GM12873 (cell line): ENCODE measurements around the gene COL27A1.

Source experiments
- TF ChIP-seq, protein P1 (sequence below): IDR thresholded peaks from 2 replicates; pipeline ENCODE4 v1.5.1; 2012; ENCODE audit warnings: low read depth, mild to moderate bottlenecking, moderate library complexity, low read length, control low read depth; ENCODE audit not compliant: insufficient read depth; ENCODE audit errors: missing control alignments

The COL27A1 gene

GRCh38 chr9:114302727-114303126 is 147.4 kb downstream of the COL27A1 start:
- TF ChIP-seq, protein P1, sequence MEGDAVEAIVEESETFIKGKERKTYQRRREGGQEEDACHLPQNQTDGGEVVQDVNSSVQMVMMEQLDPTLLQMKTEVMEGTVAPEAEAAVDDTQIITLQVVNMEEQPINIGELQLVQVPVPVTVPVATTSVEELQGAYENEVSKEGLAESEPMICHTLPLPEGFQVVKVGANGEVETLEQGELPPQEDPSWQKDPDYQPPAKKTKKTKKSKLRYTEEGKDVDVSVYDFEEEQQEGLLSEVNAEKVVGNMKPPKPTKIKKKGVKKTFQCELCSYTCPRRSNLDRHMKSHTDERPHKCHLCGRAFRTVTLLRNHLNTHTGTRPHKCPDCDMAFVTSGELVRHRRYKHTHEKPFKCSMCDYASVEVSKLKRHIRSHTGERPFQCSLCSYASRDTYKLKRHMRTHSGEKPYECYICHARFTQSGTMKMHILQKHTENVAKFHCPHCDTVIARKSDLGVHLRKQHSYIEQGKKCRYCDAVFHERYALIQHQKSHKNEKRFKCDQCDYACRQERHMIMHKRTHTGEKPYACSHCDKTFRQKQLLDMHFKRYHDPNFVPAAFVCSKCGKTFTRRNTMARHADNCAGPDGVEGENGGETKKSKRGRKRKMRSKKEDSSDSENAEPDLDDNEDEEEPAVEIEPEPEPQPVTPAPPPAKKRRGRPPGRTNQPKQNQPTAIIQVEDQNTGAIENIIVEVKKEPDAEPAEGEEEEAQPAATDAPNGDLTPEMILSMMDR = no peak

DNA sequence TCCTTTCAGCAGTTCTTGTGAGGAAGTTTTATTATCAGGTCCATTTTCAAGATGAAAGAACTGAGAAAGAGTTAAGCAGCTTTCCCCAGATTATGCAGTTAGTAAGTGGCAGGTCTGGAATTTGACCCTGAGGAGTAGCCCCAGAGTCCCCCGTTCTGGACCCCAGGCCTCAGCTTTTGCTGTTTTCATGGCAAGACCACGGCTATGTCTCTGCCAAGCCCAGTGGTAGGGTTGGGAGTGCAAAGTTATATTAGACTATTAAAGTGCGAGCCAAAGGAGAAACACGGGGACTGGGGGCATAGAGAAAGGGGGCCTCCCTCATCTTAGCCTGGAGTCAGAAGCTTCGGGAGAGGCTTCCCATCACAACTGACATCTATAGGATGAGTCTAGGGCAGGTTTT is 148.2 kb downstream of the COL27A1 start:
- TF ChIP-seq, protein P1 = no peak

DNA sequence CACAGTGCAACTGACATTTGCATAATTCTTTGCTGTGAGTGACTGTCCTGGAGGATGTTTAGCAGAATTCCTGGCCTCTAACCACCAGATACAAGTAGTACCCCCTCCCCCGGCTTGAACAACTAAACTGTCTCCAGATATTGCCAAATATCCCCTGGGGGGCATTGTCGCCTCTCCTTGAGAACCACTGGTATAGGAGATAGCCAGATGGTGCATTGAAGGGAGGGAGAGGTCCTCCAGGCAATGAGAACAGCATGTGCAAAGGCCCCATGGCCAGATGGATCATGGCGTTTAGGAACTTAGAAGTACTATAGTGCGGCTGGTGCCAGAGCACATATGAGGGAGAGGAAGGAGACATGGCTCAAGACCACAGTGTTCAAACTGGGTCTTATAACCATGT is 148.6 kb downstream of the COL27A1 start:
- TF ChIP-seq, protein P1 = no peak

DNA sequence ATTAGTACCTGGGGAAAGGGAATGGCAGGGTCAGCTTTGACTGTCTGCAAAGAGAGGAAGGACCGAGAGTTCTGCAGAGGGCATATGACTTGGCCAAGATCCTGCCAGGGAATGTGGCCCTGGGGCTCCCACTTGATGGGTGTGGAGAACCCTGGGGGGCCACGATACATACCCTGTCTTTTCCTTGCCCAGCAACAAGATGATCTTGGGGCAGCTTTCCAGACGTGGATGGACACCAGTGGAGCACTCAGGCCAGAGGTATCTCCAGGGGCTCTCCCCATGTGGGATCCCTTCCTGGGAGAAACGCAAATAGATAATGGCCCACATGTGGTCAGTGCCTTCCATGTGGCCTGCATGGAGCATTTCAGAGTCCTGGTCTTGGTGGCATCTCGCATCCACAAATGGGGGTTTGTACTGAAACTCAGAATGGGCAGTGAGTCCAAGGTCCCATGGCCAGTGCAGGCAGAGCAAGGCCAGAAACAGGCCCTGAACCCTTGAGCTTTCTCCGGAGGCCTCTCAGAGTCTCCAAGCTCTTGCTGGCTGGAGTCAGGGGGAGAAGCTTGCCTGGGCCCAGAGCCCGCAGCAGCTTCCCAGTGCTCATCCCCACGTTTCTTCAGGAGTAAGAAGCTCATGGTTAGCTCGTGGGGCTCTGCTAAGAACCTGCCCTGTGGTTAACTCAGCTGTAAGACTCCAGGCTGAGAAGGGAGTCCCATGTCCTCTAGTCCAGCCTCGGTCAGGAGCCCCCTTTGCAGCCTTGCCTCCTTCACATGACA is 149.3 kb downstream of the COL27A1 start:
- TF ChIP-seq, protein P1 = no peak

DNA sequence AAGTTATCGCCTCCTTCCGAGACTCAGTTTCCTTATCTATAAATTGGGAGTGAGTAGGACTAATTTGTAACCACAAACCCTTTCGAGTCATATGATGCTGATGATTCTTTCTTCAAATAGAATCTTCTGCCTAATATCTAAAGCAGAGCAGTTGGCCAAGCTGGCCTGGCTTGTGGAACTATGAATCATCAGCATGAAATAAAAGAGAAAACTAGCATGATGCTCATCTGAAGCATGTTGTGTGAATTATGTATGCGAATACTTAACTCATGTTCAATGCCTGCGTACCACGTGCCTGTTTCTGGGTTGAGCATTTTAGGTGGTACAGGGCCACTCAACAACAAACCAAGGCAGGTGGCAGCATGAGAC is 152.5 kb downstream of the COL27A1 start:
- TF ChIP-seq, protein P1 = no peak

DNA sequence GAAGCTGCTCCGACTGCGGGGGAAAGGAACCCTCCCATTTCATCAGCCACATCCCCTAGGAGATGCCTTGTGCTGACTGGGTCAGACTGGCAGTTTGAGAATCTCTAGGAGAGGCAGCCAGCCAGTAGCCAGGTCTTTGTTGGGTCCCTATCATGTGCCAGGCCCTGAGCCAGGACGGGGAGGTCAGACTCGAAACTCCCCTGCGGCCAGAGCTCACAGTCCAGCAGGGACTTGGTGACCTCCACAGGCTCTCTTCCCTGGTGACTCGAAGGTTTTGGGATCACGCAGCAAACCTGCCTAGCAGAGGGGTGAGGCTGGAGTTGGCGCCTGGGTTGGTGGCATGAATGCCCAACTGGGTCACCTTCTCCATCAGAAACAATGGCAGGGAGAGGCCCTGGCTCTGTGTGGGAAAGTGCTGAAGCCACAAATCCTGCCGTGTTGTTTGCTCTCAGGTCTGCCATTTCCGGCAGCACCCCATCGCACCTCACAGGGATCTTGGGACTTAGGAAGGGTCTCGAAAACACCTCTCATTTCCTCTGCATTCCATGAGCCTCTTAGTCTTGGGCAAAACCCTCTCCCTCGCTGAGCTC is 153.1 kb downstream of the COL27A1 start:
- TF ChIP-seq, protein P1 = no peak

DNA sequence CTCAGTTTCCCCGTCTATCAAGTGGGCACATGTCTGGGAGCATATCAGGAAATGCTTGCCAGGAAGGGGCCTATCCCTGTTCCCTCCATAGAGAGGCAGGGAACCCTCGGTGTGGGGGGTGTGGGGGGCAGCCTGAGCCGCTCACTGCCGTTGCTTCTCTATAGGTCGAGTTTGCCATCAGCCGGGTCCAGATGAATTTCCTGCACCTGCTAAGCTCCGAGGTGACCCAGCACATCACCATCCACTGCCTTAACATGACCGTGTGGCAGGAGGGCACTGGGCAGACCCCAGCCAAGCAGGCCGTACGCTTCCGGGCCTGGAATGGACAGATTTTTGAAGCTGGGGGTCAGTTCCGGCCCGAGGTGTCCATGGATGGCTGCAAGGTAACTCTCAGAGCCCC is 153.8 kb downstream of the COL27A1 start:
- TF ChIP-seq, protein P1 = no peak
